Right ventricle myocardium inferior (tissue), 1 donor: ENCODE results near the gene NLGN1. TPM values are rescaled to one million over a fixed set of nuclear protein-coding genes. Genes with fewer than 3 reads are reported as not detected.

ENCODE experiments used
- ATAC-seq: fragments of 200-7000 bp; cut with Tn5 transposase; one replicate; pipeline ENCODE4 v1.9.1; 2020; ENCODE audit warnings: mild to moderate bottlenecking, moderate library complexity
- DNase-seq: peaks from one replicate; pipeline ENCODE4 v3.0.0; 2021; ENCODE audit errors: missing footprints
- intact Hi-C: fragments of 100-400 bp; cut with DNase I; formaldehyde crosslinking; loops from one replicate; pipeline ENCODE4 v1.11.0; 2022
- total RNA-seq: library from RNA; stranded (reverse); fragmentation: NEBNext Ultra II Directional; extraction: Animal tissue kit (Norgen Biotek cat#: 25700); gene quantifications from one replicate; pipeline ENCODE4 v1.2.1, GENCODE V29; 2021
- donor health status: DM: no; HTN: yes; CAD: no; lungs with severe emphysema.

NLGN1 gene
- total RNA-seq, 1 donor from 2014 or later, result 8.0 TPM

- intact Hi-C loops, result no loop called here
- DNase-seq (no peak), ATAC-seq (no peak)
Observed at GRCh38 chr3:173902401-173902800, 504.9 kb downstream of the NLGN1 start.

DNA sequence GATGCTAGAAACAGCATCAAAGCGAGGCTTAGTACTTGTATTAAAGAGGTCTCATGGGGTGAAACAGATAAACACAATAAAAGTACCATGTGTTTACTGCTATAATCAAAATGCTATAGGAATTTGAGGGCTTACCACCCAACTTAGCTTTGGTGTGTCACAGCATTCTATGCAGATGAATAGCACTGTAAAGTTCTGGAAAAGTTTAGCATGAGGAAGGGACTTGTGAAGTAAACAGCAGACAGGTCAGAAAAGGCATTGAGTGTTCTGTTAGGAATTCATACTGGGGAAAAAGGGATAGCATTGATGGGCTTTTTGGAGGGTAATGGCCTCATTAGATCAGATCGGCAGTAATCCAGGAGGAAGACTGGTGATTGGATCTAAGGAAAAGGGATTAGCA lies 505.3 kb downstream of the NLGN1 start:
- intact Hi-C loops, result no loop called here
- DNase-seq (no peak), ATAC-seq (no peak)

- no peak for ATAC-seq
- intact Hi-C loops, result no loop called here
- DNase-seq, result no peak
Observed at GRCh38 chr3:173905381-173905780, 507.8 kb downstream of the NLGN1 start.

DNA sequence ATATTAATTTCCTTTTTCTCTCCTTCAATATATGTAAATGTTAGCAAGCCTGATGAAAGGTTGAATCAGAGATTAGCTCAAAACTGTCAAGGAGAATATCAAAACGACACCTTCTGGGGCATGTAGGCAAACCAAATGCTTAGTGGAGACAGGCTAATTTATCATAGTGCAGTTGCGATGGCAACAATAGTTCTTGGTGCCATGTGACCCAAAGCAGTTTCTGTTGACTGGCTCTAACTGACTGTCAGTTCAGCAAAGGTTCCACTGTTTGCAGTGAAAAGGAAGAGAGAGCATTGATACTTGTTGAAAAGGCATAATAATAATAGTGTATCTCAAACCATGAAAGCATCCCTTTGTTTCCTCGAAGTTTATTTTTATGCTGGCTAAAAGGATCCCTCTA lies 513.9 kb downstream of the NLGN1 start:
- intact Hi-C loops, result no loop called here
- ATAC-seq, result no peak
- no peak for DNase-seq

DNA sequence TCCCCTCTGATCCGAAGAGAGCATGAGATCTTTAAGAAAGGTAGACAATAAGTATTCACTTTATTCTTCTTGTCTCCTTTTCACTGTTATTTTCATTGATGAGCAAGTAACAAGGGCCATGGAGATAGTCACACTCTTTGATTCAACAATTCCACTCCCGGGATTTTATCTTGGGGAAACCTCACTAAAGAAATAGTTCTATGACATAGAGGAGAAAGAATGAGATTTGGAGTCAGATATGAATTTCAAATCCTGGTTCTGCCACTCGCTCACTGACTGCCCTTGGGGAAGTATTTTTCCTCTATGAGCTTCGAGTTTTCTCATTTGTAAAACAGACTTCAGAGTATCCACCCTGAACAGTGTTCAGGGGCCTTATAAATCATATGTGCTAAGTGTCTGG lies 514.6 kb downstream of the NLGN1 start:
- intact Hi-C loops, result no loop called here
- ATAC-seq, result no peak
- no peak for DNase-seq

DNA sequence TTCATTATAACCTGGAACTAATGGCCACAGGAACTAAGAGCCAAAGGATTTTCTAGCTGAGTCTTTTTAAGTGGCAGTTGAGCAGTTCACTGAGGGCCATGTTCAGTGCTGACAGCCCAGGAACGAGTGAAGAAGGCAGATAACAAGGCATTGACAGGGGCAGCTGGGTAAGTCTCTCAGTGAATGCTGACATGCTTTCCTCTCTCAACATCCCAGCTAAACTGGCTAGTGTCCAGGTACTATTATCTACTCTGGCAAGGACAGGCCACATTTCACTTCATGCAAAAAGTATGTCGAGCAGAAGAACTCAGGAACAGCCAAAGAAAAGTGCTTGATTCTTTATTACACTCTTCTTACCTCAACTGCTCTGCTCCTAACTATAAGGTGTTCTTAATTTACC lies 515.9 kb downstream of the NLGN1 start:
- peak; percentile 99 for ATAC-seq
- peak; percentile 55 for DNase-seq
- intact Hi-C loops, result no loop called here

DNA sequence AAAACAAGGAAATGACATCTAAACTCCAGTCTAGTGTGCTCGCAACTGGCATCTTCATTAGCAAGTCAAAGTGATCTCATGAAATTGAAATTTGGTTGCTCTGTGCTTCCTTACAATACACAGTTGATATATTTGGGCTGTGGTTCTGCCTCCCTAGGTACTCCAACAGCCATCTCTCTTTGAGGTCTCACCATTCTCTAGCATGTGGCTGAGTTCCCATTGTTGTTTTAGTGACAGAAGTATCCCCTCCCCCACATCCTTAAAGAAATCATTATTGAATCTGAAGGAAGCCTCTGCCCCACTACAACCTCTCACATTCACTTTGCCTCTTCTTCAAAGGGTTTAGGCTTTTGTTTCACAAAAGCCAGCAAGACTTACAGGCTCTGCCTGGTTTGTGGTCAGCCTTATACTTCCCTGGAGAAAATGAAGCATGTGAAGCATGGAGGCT lies 516.5 kb downstream of the NLGN1 start:
- no peak for DNase-seq
- intact Hi-C loops, result loop anchor here (2.0 kb wide), 1 partner anchor 329 kb away; no protein-coding TSS in a partner anchor
- no peak for ATAC-seq

DNA sequence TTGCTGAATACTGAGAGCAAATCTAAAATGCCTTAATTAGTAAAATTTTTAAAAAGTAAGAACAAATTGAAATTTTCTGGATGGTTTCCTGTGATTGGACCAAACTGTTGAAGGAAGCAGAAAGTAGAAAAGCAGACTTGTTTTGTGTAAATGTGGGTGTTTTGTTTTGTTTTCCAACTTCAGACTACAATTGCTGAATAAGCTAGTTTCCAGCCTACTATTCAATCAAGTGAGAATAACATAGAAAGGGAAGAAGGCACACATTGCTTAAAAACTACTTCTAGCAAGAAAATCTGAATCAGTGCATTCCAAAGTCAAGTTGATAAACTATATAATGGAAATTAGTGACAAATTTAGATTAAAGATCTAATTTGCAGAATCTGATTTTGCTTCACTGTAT lies 519.3 kb downstream of the NLGN1 start:
- no peak for DNase-seq
- intact Hi-C loops, result no loop called here
- no peak for ATAC-seq

DNA sequence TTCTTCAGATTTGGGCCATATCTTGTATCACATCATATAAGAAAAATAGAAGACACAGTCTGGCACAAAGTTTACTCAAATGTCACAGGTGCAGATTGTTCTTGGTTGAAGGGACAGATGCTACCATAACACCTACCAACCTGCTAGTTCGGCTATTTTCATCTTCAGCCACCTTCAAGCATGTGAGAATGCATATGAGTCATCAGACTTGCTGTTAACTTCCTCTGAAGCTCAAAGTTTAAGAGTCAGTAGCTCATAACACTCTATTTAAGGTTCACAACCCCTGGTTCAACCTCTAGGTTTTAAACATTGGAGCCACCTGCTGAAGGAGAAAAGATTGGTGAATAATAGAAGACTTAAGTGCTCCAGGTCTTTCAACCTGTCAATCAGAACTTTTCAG lies 522.8 kb downstream of the NLGN1 start:
- no peak for DNase-seq
- ATAC-seq, result no peak
- intact Hi-C loops, result no loop called here

GRCh38 chr3:173921732-173922131 lies 524.2 kb downstream of the NLGN1 start:
- ATAC-seq, result no peak
- intact Hi-C loops, result no loop called here
- no peak for DNase-seq

- intact Hi-C loops, result no loop called here
- no peak for ATAC-seq
Observed at GRCh38 chr3:173923204-173923603, 525.7 kb downstream of the NLGN1 start.

DNA sequence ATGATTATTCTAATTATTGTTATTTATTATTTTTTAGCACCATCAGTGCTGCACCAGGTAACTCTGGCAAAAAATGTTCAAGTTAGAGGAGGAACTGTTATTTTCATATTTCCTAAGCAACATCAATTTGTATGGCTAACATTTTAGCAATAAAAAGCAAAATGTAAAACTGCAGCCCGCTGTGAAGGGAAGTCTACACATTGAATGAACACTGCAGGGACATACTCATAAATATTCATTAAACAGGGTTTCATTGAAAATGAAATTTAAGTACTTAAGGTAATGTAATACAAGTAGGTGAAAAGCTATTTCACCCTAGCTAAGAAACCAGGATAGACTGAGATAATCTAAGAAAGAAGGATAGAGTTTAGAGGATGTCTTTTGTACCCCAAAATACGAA lies 532.7 kb downstream of the NLGN1 start:
- no peak for DNase-seq
- ATAC-seq, result no peak
- intact Hi-C loops, result no loop called here

More at GRCh38 chr3:173923204-173923603, 525.7 kb downstream of the NLGN1 start:
- DNase-seq, result no peak

- intact Hi-C loops, result no loop called here
- ATAC-seq, result no peak
- no peak for DNase-seq
Observed at GRCh38 chr3:173932624-173933023, 535.1 kb downstream of the NLGN1 start.

DNA sequence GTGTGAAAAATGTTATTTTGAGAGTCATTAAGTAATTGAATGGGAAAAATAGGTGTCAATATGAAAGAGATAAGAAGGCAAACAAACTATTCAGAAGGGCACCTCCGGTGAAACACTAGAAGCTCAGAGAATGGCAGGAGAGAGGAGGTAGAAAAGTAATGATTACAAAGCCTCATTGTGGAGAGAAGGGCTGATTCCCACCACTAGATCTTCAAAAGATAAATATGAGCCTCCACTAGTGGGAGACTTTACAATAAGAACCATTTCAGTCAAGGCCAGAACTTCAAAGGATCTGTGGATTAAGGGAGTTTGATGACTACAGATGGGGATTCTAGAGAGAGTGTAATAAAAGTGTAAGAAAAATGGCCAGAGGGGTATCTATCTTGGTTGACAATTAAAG lies 535.6 kb downstream of the NLGN1 start:
- intact Hi-C loops, result no loop called here
- DNase-seq (no peak), ATAC-seq (no peak)

DNA sequence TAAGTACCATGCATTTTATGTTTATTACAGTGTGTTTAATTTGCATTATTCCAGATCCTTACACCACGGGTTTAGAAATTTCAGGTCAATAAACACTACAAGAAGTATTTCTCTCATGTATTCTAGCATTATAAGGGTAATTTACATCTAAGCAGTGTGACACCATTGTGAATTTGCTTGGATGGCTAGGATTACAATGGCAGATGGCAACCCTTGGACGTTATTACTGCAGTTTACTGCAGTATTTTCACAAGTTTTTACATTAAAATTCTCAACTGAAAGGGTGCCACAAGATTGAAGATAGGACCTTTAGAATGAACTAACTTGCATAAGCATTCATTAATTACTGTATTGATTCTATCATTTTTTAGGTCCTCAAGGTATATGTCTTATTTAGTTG lies 538.8 kb downstream of the NLGN1 start:
- intact Hi-C loops, result no loop called here
- ATAC-seq, result no peak
- no peak for DNase-seq

DNA sequence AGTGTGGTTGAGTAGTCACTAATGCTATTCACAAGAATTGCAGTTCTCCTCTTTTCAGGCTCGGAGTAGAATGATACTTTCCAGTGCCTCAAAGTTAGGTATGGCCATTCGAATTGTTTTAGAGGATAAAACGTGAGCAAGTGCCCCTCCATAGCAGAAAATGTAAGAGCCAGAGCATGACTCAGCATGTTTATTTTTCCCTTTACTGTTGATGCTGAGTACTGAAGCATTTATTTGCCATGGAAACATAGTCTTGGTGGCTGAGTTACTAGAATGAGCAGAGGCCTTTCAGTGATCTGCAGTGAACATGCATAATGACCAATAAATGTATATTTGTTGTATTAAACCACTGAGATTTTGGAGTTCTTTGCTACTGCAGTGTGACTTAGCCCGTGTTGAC lies 540.6 kb downstream of the NLGN1 start:
- no peak for DNase-seq
- intact Hi-C loops, result no loop called here
- ATAC-seq, result no peak

- intact Hi-C loops, result no loop called here
Observed at GRCh38 chr3:173938616-173939015, 541.1 kb downstream of the NLGN1 start.

GRCh38 chr3:173939331-173939730 lies 541.8 kb downstream of the NLGN1 start:
- DNase-seq (no peak), ATAC-seq (no peak)
- intact Hi-C loops, result no loop called here

More at GRCh38 chr3:173938616-173939015, 541.1 kb downstream of the NLGN1 start:
- no peak for DNase-seq
- ATAC-seq, result no peak

DNA sequence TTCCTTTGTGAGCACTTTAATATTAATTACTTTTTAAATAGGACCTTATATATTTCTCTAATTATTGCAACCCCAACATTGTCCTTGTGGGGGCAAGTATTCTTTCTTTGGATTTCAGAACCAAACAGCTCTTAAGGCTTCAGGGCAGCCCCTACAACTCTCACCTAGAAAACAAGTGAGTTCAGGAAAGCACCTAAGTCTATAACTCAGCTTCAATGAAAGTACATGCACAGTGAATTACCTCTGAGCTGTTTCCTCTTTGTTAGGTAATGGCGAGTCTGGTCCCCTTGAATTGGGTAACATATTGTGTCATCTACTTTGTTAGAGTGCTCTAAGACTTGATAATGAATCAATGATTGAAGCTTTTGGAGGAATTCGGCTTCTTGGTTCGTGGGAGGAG lies 545.7 kb downstream of the NLGN1 start:
- ATAC-seq (no peak), DNase-seq (no peak)
- intact Hi-C loops, result no loop called here

GRCh38 chr3:173945170-173945569 lies 547.6 kb downstream of the NLGN1 start:
- ATAC-seq, result no peak
- intact Hi-C loops, result no loop called here

DNA sequence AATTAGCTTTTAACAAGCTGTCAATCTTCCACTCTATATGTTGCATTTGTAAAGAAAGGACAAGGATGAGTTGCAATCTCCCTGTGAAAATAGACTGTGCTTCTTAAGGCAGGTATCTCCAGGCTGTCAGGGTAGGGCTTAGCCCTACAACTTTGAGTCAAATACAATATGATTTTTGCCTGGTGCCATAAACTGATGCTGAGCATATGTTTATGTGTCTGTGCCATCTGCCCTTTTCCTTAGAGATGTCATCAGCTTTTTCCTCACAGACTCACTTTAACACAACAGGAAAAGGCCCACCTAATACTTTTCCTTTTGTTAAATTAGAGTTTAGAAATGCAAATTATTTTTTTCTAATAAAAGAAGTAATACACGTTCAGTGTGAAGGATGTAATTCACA lies 548.3 kb downstream of the NLGN1 start:
- DNase-seq (no peak), ATAC-seq (no peak)
- intact Hi-C loops, result no loop called here

More at GRCh38 chr3:173945170-173945569, 547.6 kb downstream of the NLGN1 start:
- no peak for DNase-seq

DNA sequence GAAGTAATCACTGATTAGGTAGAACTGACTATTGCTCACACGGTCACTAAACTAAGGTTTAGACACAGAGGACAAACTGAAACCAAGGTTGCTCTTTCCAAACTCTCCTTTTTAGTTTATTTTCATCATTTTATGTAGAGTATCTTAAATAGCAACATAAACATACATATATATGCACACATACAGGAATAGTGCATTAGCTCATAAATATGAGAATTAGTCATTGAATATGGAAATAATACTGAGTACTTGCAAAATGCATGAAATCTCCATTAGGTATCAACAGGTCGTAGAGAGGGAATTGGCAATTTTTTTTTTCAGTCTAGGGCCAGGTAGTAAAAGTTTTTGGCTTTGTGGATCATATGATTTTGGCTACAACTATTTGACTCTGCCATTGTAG lies 557.1 kb downstream of the NLGN1 start:
- no peak for DNase-seq

More for the DNA sequence above, 557.1 kb downstream of the NLGN1 start:
- no peak for ATAC-seq
- intact Hi-C loops, result no loop called here
